HepG2 (cell line): ENCODE results near the gene TMEM19. TPM values are rescaled to one million over a fixed set of nuclear protein-coding genes. Genes with fewer than 3 reads are reported as not detected.
A peak's percentile ranks its signal among the peaks of the same experiment; 100 is the strongest.

ENCODE experiments used
- ARNT2 ChIP-seq: sonication (generic); formaldehyde crosslinking; IDR thresholded peaks from 2 replicates; pipeline ENCODE4 v1.8.0; 2022; ENCODE audit warnings: mild to moderate bottlenecking, low read depth, missing genetic modification reagents, moderate library complexity
- CENPT ChIP-seq: sonication (generic); formaldehyde crosslinking; IDR thresholded peaks from 2 replicates; pipeline ENCODE4 v1.8.0; 2022; ENCODE audit warnings: low read depth, mild to moderate bottlenecking, moderate library complexity, missing genetic modification reagents
- CENPX ChIP-seq: sonication (generic); formaldehyde crosslinking; IDR thresholded peaks from 2 replicates; pipeline ENCODE4 v1.9.0; 2021; ENCODE audit warnings: mild to moderate bottlenecking, missing genetic modification reagents, moderate library complexity
- ESRRA ChIP-seq: sonication (generic); formaldehyde crosslinking; IDR thresholded peaks from 2 replicates; pipeline ENCODE4 v1.5.1; 2020; ENCODE audit warnings: mild to moderate bottlenecking, low read depth, missing genetic modification reagents
- FOXJ3 ChIP-seq: sonication (generic); formaldehyde crosslinking; IDR thresholded peaks from 2 replicates; pipeline ENCODE4 v1.4.0; 2020; ENCODE audit warnings: missing genetic modification reagents, mild to moderate bottlenecking, borderline replicate concordance
- HINFP ChIP-seq: sonication (generic); formaldehyde crosslinking; IDR thresholded peaks from 2 replicates; pipeline ENCODE4 v1.4.0; 2020; ENCODE audit warnings: low read depth, mild to moderate bottlenecking, missing genetic modification reagents
- KAT2B ChIP-seq: fragments of 150-350 bp; IDR thresholded peaks from 2 replicates; pipeline ENCODE4 v1.6.1; 2014; ENCODE audit warnings: low read depth, low read length, borderline replicate concordance
- KMT2B ChIP-seq: IDR thresholded peaks from 2 replicates; pipeline ENCODE4 v1.6.1; 2016; ENCODE audit warnings: missing genetic modification reagents, missing compliant biosample characterization
- MIER3 ChIP-seq: IDR thresholded peaks from 2 replicates; pipeline ENCODE4 v1.6.1; 2016; ENCODE audit warnings: missing compliant biosample characterization, borderline replicate concordance
- RNF2 ChIP-seq: fragments of 450-650 bp; conservative IDR thresholded peaks from 2 replicates; pipeline ENCODE4 v1.6.1; 2016; ENCODE audit warnings: low read depth
- SRF ChIP-seq: IDR thresholded peaks from 2 replicates; pipeline ENCODE4 v1.6.1; 2011; ENCODE audit warnings: mild to moderate bottlenecking, low read depth, low read length, moderate library complexity
- SRSF4 ChIP-seq: fragments of 200-400 bp; formaldehyde crosslinking; IDR thresholded peaks from one replicate; pipeline ENCODE4 v1.6.1; 2018; ENCODE audit warnings: mild to moderate bottlenecking, low read depth, low read length, moderate library complexity; ENCODE audit not compliant: poor library complexity, severe bottlenecking
- ZBTB43 ChIP-seq: sonication (generic); formaldehyde crosslinking; conservative IDR thresholded peaks from 2 replicates; pipeline ENCODE4 v1.4.0; 2020; ENCODE audit warnings: missing genetic modification reagents
- ZNF3 ChIP-seq: IDR thresholded peaks from 2 replicates; pipeline ENCODE4 v1.7.0; 2017; ENCODE audit warnings: inconsistent platforms
- ZNF337 ChIP-seq: sonication (generic); formaldehyde crosslinking; IDR thresholded peaks from 2 replicates; pipeline ENCODE4 v1.5.1; 2020; ENCODE audit warnings: missing genetic modification reagents, low read depth, mild to moderate bottlenecking, borderline replicate concordance
- ZNF34 ChIP-seq: sonication (generic); formaldehyde crosslinking; IDR thresholded peaks from 2 replicates; pipeline ENCODE4 v1.4.0; 2020; ENCODE audit warnings: mild to moderate bottlenecking, missing genetic modification reagents, borderline replicate concordance
- ZNF530 ChIP-seq: sonication (generic); formaldehyde crosslinking; IDR thresholded peaks from 2 replicates; pipeline ENCODE4 v1.5.0; 2020; ENCODE audit warnings: low read depth, mild to moderate bottlenecking, missing genetic modification reagents
- ZNF562 ChIP-seq: sonication (generic); formaldehyde crosslinking; IDR thresholded peaks from 2 replicates; pipeline ENCODE4 v1.8.0; 2022; ENCODE audit warnings: missing genetic modification reagents, borderline replicate concordance
- ZSCAN31 ChIP-seq: sonication (generic); formaldehyde crosslinking; IDR thresholded peaks from 2 replicates; pipeline ENCODE4 v1.5.0; 2020; ENCODE audit warnings: low read depth, mild to moderate bottlenecking, missing genetic modification reagents
- polyA plus RNA-seq, 8 experiments: library from polyadenylated mRNA; depleted of rRNA in 3 of 8; stranded (reverse) in 7 of 8; unstranded in 1 of 8; fragments of >200 nt; fragmentation: Illumina TruSeq in 4 of 8; extraction: Trizol in 4 of 8; gene quantifications; 2 replicates each; pipeline versions ENCODE4 v1.2.1 to v1.2.3, GENCODE V29; 2011 to 2016; ENCODE audit warnings: low read depth in 4 of 8, missing spikeins in 1 of 8, mixed read lengths in 1 of 8; ENCODE audit not compliant: insufficient read depth in 1 of 8
- total RNA-seq, 5 experiments: library from RNA; depleted of rRNA; stranded (reverse); fragments of >200 nt; fragmentation: Illumina TruSeq; extraction: Trizol; gene quantifications; 2 replicates each; pipeline ENCODE4 v1.2.3, GENCODE V29; 2016; ENCODE audit warnings: low read depth in 1 of 5
- TF ChIP-seq, protein P1 (sequence below): IDR thresholded peaks from 2 replicates; pipeline ENCODE4 v1.6.1; 2016; ENCODE audit warnings: missing biosample characterization, missing genetic modification reagents, low read depth
- TF ChIP-seq, protein P2 (sequence below): IDR thresholded peaks from 2 replicates; pipeline ENCODE4 v1.4.0; 2020; ENCODE audit warnings: mild to moderate bottlenecking, missing genetic modification reagents

Gene TMEM19
- total and polyA plus RNA-seq, 2 of the 13 experiments (the other 11 are each of a cell fraction or from before 2014, with no cell fraction given): 16.9 to 22.5 TPM

DNA sequence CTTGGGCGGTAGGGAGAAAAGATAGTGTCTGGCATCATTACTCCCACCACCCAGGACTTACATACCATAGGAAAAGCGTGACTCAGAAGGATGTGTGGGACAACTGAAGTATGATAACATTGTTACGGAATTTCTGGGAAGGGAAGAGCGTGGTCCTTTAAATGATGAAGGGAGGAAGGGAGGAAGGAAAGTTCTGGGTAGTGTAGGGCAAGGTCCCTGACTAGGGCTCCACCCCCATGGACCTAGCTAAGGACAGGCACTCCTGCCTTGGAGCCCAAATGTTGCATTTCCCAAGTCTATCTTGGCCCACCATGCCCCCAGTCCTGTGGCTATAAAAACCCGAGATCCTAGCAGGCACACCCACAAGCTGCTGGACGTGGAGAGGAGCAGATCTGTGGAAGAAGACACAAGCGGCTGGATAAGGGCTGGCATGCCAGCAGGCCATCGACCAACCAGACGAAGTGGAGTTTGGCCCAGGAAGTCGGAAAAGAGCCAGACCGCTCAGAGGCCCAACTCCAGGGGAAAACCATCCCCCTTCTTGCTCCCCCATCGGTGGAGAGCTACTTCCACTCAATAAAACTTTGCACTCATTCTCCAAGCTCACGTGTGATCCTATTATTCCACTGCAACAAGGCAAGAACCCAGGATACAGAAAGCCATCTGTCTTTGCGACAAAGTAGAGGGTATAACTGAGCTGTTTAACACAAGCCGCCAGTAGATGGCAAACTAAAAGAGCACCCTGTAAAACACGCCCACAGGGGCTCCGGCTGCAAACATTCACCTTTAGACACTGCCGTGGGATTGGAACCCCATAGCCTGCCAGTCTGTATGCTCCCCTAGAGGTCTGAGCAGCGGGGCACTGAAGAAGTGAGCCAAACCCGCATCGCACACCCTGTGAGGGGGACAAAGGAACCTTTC lies 45.8 kb downstream of the TMEM19 start (continued):
- TF ChIP-seq HINFP (CRISPR knock-in tag) (no peak), CENPX (CRISPR knock-in tag) (no peak), ZNF3 (CRISPR knock-in tag) (no peak), ZNF530 (CRISPR knock-in tag) (no peak), ZSCAN31 (CRISPR knock-in tag) (peak; percentile 71), ZNF562 (CRISPR knock-in tag) (no peak), ZNF34 (CRISPR knock-in tag) (no peak), ZBTB43 (CRISPR knock-in tag) (no peak), ESRRA (CRISPR knock-in tag) (no peak; the same call in 1 of the 2 replicates), ARNT2 (CRISPR knock-in tag) (no peak), MIER3 (CRISPR knock-in tag) (no peak), SRF (no peak), RNF2 (no peak), SRSF4 (no peak), CENPT (CRISPR knock-in tag) (no peak), KAT2B (no peak), ZNF337 (CRISPR knock-in tag) (no peak), KMT2B (CRISPR knock-in tag) (peak; percentile 31), FOXJ3 (no peak)
- TF ChIP-seq, protein P1, sequence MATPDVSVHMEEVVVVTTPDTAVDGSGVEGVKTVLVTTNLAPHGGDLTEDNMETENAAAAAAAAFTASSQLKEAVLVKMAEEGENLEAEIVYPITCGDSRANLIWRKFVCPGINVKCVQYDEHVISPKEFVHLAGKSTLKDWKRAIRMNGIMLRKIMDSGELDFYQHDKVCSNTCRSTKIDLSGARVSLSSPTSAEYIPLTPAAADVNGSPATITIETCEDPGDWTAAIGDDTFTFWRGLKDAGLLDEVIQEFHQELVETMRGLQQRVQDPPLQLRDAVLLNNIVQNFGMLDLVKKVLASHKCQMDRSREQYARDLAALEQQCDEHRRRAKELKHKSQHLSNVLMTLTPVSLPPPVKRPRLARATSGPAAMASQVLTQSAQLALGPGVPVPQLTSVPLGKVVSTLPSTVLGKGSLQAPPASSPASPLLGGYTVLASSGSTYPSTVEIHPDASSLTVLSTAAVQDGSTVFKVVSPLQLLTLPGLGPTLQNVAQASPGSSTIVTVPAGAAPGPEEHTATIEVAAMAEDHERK (CRISPR knock-in tag): no peak
- TF ChIP-seq, protein P2, sequence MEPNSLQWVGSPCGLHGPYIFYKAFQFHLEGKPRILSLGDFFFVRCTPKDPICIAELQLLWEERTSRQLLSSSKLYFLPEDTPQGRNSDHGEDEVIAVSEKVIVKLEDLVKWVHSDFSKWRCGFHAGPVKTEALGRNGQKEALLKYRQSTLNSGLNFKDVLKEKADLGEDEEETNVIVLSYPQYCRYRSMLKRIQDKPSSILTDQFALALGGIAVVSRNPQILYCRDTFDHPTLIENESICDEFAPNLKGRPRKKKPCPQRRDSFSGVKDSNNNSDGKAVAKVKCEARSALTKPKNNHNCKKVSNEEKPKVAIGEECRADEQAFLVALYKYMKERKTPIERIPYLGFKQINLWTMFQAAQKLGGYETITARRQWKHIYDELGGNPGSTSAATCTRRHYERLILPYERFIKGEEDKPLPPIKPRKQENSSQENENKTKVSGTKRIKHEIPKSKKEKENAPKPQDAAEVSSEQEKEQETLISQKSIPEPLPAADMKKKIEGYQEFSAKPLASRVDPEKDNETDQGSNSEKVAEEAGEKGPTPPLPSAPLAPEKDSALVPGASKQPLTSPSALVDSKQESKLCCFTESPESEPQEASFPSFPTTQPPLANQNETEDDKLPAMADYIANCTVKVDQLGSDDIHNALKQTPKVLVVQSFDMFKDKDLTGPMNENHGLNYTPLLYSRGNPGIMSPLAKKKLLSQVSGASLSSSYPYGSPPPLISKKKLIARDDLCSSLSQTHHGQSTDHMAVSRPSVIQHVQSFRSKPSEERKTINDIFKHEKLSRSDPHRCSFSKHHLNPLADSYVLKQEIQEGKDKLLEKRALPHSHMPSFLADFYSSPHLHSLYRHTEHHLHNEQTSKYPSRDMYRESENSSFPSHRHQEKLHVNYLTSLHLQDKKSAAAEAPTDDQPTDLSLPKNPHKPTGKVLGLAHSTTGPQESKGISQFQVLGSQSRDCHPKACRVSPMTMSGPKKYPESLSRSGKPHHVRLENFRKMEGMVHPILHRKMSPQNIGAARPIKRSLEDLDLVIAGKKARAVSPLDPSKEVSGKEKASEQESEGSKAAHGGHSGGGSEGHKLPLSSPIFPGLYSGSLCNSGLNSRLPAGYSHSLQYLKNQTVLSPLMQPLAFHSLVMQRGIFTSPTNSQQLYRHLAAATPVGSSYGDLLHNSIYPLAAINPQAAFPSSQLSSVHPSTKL (CRISPR knock-in tag): peak; percentile 55
